Breast epithelium (tissue), 4 donors: ENCODE measurements around the gene KCNN4. TPM values are rescaled to one million over a fixed set of nuclear protein-coding genes. Genes with fewer than 3 reads are reported as not detected.
"Not testable (repeated sequence)": the region's sequence is repeated elsewhere in the genome, so short reads cannot be mapped to it uniquely, and the experiment has no call there.

Experiments used
- DNase-seq, 2 donors: peaks; one replicate each; pipeline ENCODE4 v3.0.0-alpha.2; 2019; ENCODE audit warnings: low spot score in 2 of 2
- H3K27ac ChIP-seq, 2 donors: fragments of 200-600 bp; sonication (generic) in 1 of 2; one replicate each; pipeline ENCODE4 v1.5.1; 2016 to 2019; ENCODE audit warnings: mild to moderate bottlenecking in 1 of 2
- H3K27me3 ChIP-seq, 2 donors: fragments of 200-600 bp; sonication (generic) in 1 of 2; one replicate each; pipeline versions ENCODE4 v1.5.1 to v1.6.0; 2017 to 2019; ENCODE audit warnings: control low read depth in 1 of 2, mild to moderate bottlenecking in 1 of 2
- H3K36me3 ChIP-seq: fragments of 200-600 bp; one replicate; pipeline ENCODE4 v1.5.1; 2019
- H3K4me1 ChIP-seq, 2 donors: fragments of 200-600 bp; sonication (generic); one replicate each; pipeline ENCODE4 v1.5.1; 2016 to 2019; ENCODE audit warnings: control low read depth in 1 of 2
- H3K4me3 ChIP-seq, 3 donors: fragments of 200-600 bp; sonication (generic); 1 replicate in 2 of 3; 2 replicates in 1 of 3; pipeline ENCODE4 v1.5.1; 2016 to 2019; ENCODE audit warnings: mild to moderate bottlenecking in 3 of 3, moderate library complexity in 2 of 3
- H3K9me3 ChIP-seq, 2 donors: fragments of 200-600 bp; sonication (generic) in 1 of 2; one replicate each; pipeline ENCODE4 v1.5.1; 2016 to 2019; ENCODE audit warnings: control low read depth in 1 of 2
- POLR2A ChIP-seq: fragments of 450-650 bp; IDR thresholded peaks from one replicate; pipeline ENCODE4 v1.6.1; 2016; ENCODE audit warnings: antibody characterized with exemption, mild to moderate bottlenecking, moderate library complexity
- POLR2AphosphoS5 ChIP-seq, 3 donors: sonication (generic); formaldehyde crosslinking; IDR thresholded peaks; one replicate each; pipeline ENCODE4 v1.6.1; 2017; ENCODE audit warnings: antibody characterized with exemption in 3 of 3
- intact Hi-C: fragments of 100-400 bp; cut with DNase I; formaldehyde crosslinking; loops from one replicate; pipeline ENCODE4 v1.15.1; 2023; ENCODE audit warnings: low total_unique reads
- total RNA-seq, 3 donors: library from RNA; depleted of rRNA; stranded (reverse); fragments of >200 nt; gene quantifications; one replicate each; pipeline ENCODE4 v1.1.0, GENCODE V29; 2016
- TF ChIP-seq, protein P1 (sequence below), 3 donors: fragments of 450-650 bp; IDR thresholded peaks; one replicate each; pipeline ENCODE4 v1.5.1; 2016 to 2017; ENCODE audit warnings: antibody characterized with exemption in 3 of 3, mild to moderate bottlenecking in 3 of 3, moderate library complexity in 3 of 3

The KCNN4 gene
- 10 to 100 TPM in 2 of 3 donors, 1 to 10 TPM in 1; 1.9 to 61.9 (median 28.2) TPM for total RNA-seq

DNA sequence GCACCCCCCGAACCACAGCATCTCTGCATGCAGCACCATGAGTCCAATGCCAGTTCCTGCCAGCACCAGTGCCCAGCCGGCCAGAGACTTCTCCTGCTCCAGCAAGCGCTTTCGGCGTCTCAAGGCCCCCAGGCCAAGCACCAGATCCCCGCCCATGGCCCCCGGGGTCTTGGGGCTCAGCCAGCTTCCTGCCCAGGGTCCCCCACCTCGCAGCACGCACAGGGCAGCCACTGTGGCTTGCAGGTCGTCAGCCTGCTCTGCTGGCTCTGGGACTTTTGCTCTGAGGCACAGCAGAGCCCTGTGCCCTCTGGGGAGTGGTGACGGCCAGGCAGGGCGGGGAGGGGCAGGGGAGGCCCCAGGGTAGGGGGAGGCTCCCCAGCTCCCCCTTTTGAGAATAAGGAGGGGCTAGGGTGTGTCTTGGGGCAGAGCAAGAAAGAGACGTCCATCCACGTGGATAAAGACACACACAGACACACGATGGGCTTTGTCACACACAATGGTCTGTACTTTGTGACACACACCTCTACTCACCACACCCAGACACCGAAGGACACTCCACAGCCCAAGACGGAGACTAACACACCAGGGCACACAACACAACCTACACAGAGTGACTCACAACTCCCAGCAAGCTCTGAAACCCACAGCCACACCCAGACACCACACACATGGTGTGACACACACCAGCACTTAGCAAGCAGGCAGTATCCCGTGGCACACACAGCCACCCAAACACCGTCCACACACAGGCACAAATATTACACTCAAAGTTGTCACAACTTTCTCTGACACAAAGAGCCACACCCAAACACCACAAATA lies at the start of gene KCNN4:
KCNN4 (minus strand) TSS at position 268 of the 820 bp plus-strand sequence; CDS start at position 156, 112 bp downstream.
- peak within 1 kb of the TSS in 2 of 3 donors; percentile 50 to 57 for H3K4me3 ChIP-seq
- intact Hi-C loops = no loop called here
- peaks cover 5 to 18% of the 10 kb centered on the region in 2 donors for H3K4me1 ChIP-seq
- no peaks in the 10 kb centered on the region for H3K27me3 ChIP-seq
- no peak for DNase-seq
- no peaks in the 10 kb centered on the region for H3K36me3 ChIP-seq
- TF ChIP-seq, protein P1, sequence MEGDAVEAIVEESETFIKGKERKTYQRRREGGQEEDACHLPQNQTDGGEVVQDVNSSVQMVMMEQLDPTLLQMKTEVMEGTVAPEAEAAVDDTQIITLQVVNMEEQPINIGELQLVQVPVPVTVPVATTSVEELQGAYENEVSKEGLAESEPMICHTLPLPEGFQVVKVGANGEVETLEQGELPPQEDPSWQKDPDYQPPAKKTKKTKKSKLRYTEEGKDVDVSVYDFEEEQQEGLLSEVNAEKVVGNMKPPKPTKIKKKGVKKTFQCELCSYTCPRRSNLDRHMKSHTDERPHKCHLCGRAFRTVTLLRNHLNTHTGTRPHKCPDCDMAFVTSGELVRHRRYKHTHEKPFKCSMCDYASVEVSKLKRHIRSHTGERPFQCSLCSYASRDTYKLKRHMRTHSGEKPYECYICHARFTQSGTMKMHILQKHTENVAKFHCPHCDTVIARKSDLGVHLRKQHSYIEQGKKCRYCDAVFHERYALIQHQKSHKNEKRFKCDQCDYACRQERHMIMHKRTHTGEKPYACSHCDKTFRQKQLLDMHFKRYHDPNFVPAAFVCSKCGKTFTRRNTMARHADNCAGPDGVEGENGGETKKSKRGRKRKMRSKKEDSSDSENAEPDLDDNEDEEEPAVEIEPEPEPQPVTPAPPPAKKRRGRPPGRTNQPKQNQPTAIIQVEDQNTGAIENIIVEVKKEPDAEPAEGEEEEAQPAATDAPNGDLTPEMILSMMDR (IDR thresholded peaks at IDR 0.05) = no peak
- TF ChIP-seq POLR2A = no peak
- no peak for TF ChIP-seq POLR2AphosphoS5 (IDR thresholded peaks at IDR 0.05)
- H3K9me3 ChIP-seq = no peaks in the 10 kb centered on the region
- peak within 1 kb of the TSS; percentile 84 to 87 for H3K27ac ChIP-seq

DNA sequence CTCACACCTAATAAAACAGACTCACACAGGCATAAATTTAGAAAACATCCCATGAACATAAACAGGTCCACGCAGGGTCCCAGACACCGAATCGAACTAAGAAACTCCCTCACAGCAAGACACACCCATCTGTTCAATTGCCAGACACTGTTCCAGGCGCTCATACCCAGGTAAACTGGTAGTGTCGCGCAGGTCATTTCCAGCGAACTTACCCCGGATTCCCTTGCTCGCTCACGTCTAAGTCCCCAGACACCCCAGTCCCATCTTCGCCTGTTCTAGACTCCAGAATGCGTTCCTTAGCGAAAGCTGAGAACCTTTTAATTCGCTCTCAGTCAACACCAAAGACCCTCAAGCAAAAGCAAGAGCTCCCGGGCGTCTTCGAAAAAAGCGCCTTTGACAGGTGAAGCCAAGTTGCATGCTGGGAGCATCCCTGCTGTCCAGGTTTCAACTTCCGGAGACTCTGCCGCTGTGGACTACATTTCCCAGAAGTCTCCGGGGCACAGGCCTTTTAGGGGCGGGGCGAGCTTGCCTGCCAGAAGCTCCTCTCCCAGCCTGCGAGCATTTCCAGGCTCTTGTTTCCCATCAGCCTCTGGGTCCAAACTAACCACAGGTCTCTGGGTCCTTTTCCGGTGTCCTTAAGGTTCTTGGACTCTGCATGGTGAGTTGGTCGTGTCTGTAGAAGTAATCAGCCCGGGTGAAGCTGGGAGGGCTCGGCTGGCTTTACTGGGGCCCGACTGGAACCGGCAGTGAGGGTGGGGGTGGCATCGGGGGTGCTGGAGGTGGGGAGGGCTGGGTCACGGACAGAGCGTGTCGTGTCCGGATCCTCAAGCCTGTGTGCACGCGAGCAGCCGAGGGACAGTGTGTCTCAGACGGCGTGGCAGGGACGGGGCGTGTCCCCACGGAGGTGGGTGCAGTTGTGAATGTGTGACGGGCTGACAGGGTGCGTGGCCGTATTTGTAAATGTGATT lies 46.3 kb upstream of the KCNN4 start, which contains the start of gene ZNF283:
ZNF283 (plus strand) TSS at position 535 of the 968 bp plus-strand sequence. CDS start 6,184 bp downstream, outside the sequence.
- intact Hi-C loops = no loop called here
- Histone ChIP-seq H3K4me3 (peak within 1 kb of the TSS; percentile 57 to 71 (median 71)), H3K9me3 (peaks cover 0 to 3% of the 10 kb centered on the region in 2 donors), H3K4me1 (no peaks in the 10 kb centered on the region), H3K27me3 (no peaks in the 10 kb centered on the region), H3K27ac (peak within 1 kb of the TSS; percentile 59 to 62), H3K36me3 (no peaks in the 10 kb centered on the region)
- peak; percentile 85 to 88 for DNase-seq
- no peak for TF ChIP-seq POLR2A
- peak in 1 of 3 donors; percentile 34 for TF ChIP-seq POLR2AphosphoS5 (IDR thresholded peaks at IDR 0.05)

DNA sequence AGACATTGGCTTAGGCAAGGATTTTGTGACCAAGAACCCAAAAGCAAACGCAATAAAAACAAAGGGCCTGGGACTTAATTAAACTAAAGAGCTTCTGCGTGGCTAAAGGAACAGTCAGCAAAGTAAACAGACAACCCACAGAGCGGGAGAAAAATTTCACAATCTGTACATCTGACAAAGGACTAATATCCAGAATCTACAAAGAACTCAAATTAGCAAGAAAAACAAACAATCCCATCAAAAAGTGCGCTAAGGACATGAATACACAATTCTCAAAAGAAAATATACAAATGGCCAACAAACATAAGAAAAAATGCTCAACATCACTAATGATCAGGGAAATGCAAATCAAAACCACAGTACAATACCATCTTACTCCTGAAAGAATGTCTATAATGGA lies 43.8 kb upstream of the KCNN4 start:
- H3K9me3 ChIP-seq, H3K27me3 ChIP-seq, H3K27ac ChIP-seq, DNase-seq, intact Hi-C loops, H3K36me3 ChIP-seq, H3K4me3 ChIP-seq, H3K4me1 ChIP-seq: not testable (repeated sequence)

DNA sequence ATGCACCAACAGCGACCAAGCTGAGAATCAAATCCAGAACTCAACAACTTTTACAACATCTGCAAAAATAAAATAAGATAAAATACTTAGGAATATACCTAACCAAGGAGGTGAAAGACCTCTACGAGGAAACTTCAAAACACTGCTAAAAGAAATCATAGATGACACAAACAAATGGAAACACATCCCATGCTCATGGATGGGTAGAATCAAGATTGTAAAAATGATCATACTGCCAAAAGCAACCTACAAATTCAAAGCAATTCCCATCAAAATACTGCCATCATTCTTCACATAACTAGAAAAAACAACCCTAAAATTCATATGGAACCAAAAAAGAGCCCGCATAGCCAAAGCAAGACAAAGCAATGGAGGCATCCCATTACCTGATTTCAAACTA lies 43.1 kb upstream of the KCNN4 start:
- H3K36me3 ChIP-seq, intact Hi-C loops, H3K4me1 ChIP-seq, H3K27ac ChIP-seq, H3K9me3 ChIP-seq, DNase-seq, H3K27me3 ChIP-seq, H3K4me3 ChIP-seq: not testable (repeated sequence)

DNA sequence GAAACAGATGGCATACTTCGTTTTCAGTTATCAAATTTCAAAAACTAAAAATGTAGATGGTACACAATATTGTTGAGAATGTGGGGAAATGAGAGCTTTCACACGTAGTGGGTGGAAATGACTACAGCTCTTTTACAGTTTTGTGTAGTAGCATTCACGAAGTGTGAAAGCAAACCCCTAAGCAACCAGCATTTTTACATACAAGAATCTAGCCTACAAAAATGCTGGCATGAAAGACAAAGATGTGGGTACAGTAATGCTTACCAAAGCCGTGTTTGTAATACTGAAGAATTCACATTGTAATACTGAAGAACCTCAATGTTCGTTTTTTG lies 40.1 kb upstream of the KCNN4 start:
- Histone ChIP-seq H3K27ac (no peak overlapping the region), H3K4me1 (no peaks in the 10 kb centered on the region), H3K27me3 (no peaks in the 10 kb centered on the region), H3K4me3 (peak overlapping the region; percentile 30 to 70 (median 58)), H3K9me3 (no peaks in the 10 kb centered on the region), H3K36me3 (no peaks in the 10 kb centered on the region)
- no peak for DNase-seq
- intact Hi-C loops = no loop called here
- TF ChIP-seq, protein P1 (IDR thresholded peaks at IDR 0.05) = no peak
- no peak for TF ChIP-seq POLR2AphosphoS5 (IDR thresholded peaks at IDR 0.05)
- TF ChIP-seq POLR2A = no peak

DNA sequence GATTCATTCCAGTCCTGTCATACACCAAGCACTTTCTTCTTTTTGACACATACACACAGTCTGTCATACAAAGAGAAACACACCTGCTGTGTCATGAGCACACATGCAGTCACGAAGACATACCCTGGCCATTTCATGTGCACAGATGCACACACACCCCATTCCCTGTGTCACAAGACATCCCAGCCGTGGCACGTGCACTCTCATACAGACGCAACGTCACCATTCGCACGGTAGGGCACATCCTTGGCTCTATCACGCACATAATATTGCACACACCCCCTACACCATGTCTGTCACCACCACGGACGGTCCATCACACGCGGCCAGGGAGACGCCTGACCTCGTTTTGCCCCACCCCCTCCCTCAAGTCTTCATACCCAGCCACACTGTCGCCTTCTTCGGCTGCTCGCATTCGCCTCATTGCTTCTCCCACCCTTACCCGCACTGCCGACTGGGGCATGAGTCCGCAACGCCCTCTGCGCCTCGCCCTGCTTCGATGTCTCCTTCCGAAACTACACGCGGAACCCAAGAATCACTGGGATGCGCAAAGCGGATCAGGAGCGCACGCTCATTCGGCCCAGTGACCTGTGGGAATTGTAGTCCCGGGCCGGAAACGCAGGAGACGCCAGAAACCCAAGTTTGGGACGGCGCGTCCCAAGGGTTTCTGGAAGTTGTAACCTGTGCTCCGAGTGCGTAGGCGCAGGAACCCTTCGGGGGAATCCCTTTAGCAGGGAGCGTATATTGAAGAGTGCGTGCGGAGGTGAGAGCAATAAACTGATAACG lies 39.5 kb upstream of the KCNN4 start:
- no peaks in the 10 kb centered on the region for H3K36me3 ChIP-seq
- H3K4me3 ChIP-seq = peak overlapping the region; percentile 30 to 70 (median 58)
- intact Hi-C loops = no loop called here
- H3K27ac ChIP-seq = no peak overlapping the region
- H3K4me1 ChIP-seq = no peaks in the 10 kb centered on the region
- H3K9me3 ChIP-seq = no peaks in the 10 kb centered on the region
- peak in 1 of 2 donors; percentile 52 for DNase-seq
- TF ChIP-seq POLR2AphosphoS5 (IDR thresholded peaks at IDR 0.05) (no peak), POLR2A (no peak)
- TF ChIP-seq, protein P1 (IDR thresholded peaks at IDR 0.05) = no peak
- H3K27me3 ChIP-seq = no peaks in the 10 kb centered on the region
